ENCODE data around the gene LGALS13. TPM values are rescaled to one million over a fixed set of nuclear protein-coding genes. Genes with fewer than 3 reads are reported as not detected.
"Not testable (repeated sequence)": the region's sequence is repeated elsewhere in the genome, so short reads cannot be mapped to it uniquely, and the experiment has no call there.

LGALS13 gene
- total and polyA plus RNA-seq, 7 donors: not detected

DNA sequence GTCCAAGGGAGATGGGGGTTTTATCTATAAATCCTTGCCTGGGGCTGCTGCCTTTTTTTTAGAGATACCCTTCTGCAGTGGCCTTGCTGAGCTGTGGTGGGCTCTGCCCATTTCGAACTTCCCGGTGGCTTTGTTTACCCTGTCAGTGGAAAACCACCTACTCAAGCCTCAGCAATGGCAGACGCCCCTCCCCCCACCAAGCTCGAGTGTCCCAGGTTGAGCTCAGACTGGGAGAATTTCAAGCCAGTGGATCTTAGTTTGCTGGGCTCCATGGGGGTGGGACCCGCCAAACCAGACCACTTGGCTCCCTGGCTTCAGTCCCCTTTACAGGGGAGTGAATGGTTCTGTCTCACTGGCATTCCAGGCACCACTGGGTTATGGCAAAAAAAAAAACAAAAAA, 21.6 kb downstream of the LGALS13 start:
- TF ChIP-seq CTCF (IDR thresholded peaks at IDR 0.05): no peak
- ATAC-seq: no peak
- Histone ChIP-seq H3K27ac (no peak overlapping the region), H3K4me1 (no peaks in the 10 kb centered on the region), H3K9me3 (no peaks in the 10 kb centered on the region), H3K36me3 (ENCODE audit: insufficient read depth in 1 of 2, low read depth in 1 of 2) (no peaks in the 10 kb centered on the region), H3K4me3 (no peak overlapping the region), H3K27me3 (ENCODE audit: insufficient read depth in 3 of 3, low read length in 2 of 3) (peaks cover 0 to 16% (median 3%) of the 10 kb centered on the region in 3 donors)
- intact Hi-C loops (cut with DNase I): no loop called here
- 36 to 37% (median 37%) methylated on average over 5 of the region's 5 CpGs for WGBS, 3 donors
- no peak for DNase-seq

GRCh38 chr19:39627631-39628030, 25.3 kb downstream of the LGALS13 start:
- WGBS, 3 donors: 56 to 57% (median 56%) methylated on average over 2 of the region's 2 CpGs
- intact Hi-C loops (cut with DNase I); H3K4me1 ChIP-seq: not testable (repeated sequence)

GRCh38 chr19:39631178-39631577, 28.9 kb downstream of the LGALS13 start:
- TF ChIP-seq CTCF (IDR thresholded peaks at IDR 0.05): no peak
- no peaks in the 10 kb centered on the region for H3K36me3 ChIP-seq (ENCODE audit: insufficient read depth in 1 of 2, low read depth in 1 of 2)
- H3K27me3 ChIP-seq (ENCODE audit: insufficient read depth in 3 of 3, low read length in 2 of 3): peaks cover 0 to under 1% (median 0%) of the 10 kb centered on the region in 3 donors
- intact Hi-C loops (cut with DNase I): no loop called here
- DNase-seq (no peak), ATAC-seq (no peak)
- WGBS, 3 donors: 76 to 79% (median 77%) methylated on average over 4 of the region's 4 CpGs
- H3K4me1 ChIP-seq: no peaks in the 10 kb centered on the region
- H3K4me3 ChIP-seq: no peak overlapping the region
- H3K9me3 ChIP-seq: no peaks in the 10 kb centered on the region
- no peak overlapping the region for H3K27ac ChIP-seq

More at GRCh38 chr19:39627631-39628030, 25.3 kb downstream of the LGALS13 start:
- H3K27me3 ChIP-seq (ENCODE audit: insufficient read depth in 3 of 3, low read length in 2 of 3): peaks cover 0 to 16% (median 3%) of the 10 kb centered on the region in 3 donors
- not testable (repeated sequence) for H3K27ac ChIP-seq; ATAC-seq; H3K4me3 ChIP-seq; DNase-seq; H3K36me3 ChIP-seq (ENCODE audit: insufficient read depth in 1 of 2, low read depth in 1 of 2); H3K9me3 ChIP-seq

- no peaks in the 10 kb centered on the region for H3K9me3 ChIP-seq
- 59 to 63% (median 60%) methylated on average over 6 of the region's 6 CpGs for WGBS, 3 donors
- peaks cover 0 to 3% (median 0%) of the 10 kb centered on the region in 3 donors for H3K27me3 ChIP-seq (ENCODE audit: insufficient read depth in 3 of 3, low read length in 2 of 3)
- no peaks in the 10 kb centered on the region for H3K36me3 ChIP-seq (ENCODE audit: insufficient read depth in 1 of 2, low read depth in 1 of 2)
- no peaks in the 10 kb centered on the region for H3K4me1 ChIP-seq
- no peak for TF ChIP-seq CTCF (IDR thresholded peaks at IDR 0.05)
- no peak overlapping the region for H3K4me3 ChIP-seq
- no peak for ATAC-seq
- DNase-seq: no peak
- no peak overlapping the region for H3K27ac ChIP-seq
- intact Hi-C loops (cut with DNase I): no loop called here
Observed at GRCh38 chr19:39631626-39632025, 29.3 kb downstream of the LGALS13 start.

- intact Hi-C loops (cut with DNase I): no loop called here
- H3K36me3 ChIP-seq (ENCODE audit: insufficient read depth in 1 of 2, low read depth in 1 of 2): no peaks in the 10 kb centered on the region
- no peak for TF ChIP-seq CTCF (IDR thresholded peaks at IDR 0.05)
- ATAC-seq (no peak), DNase-seq (no peak)
- no peak overlapping the region for H3K27ac ChIP-seq
- WGBS, 3 donors: 50 to 63% (median 58%) methylated on average over 4 of the region's 4 CpGs
- H3K27me3 ChIP-seq (ENCODE audit: insufficient read depth in 3 of 3, low read length in 2 of 3): peaks cover 3 to 9% (median 3%) of the 10 kb centered on the region in 3 donors
- no peak overlapping the region for H3K4me3 ChIP-seq
- no peaks in the 10 kb centered on the region for H3K9me3 ChIP-seq
- H3K4me1 ChIP-seq: no peaks in the 10 kb centered on the region
Observed at GRCh38 chr19:39637891-39638290, 35.6 kb downstream of the LGALS13 start.

Measured in psoas muscle (tissue), 8 donors.